Spleen (tissue), 11 donors: ENCODE results near the gene ABLIM2. TPM values are rescaled to one million over a fixed set of nuclear protein-coding genes. Genes with fewer than 3 reads are reported as not detected.

Experiments
- DNase-seq: peaks from one replicate; pipeline ENCODE4 v3.0.0-alpha.2; 2020
- H3K27ac ChIP-seq, 8 donors: fragments of 200-600 bp; sonication (generic) in 7 of 8; 1 replicate in 4 of 8; 2 replicates in 4 of 8; pipeline versions ENCODE4 v1.5.0 to v1.8.0; 2016 to 2021; ENCODE audit warnings: inconsistent platforms in 4 of 8, mild to moderate bottlenecking in 4 of 8, moderate library complexity in 1 of 8
- H3K27me3 ChIP-seq, 7 donors: fragments of 200-600 bp; sonication (generic) in 6 of 7; replicated peaks in 1 of 7; 1 replicate in 4 of 7; 2 replicates in 3 of 7; pipeline versions ENCODE4 v1.5.0 to v1.8.0; 2016 to 2021; ENCODE audit warnings: inconsistent platforms in 3 of 7, mild to moderate bottlenecking in 1 of 7
- H3K36me3 ChIP-seq, 6 donors: fragments of 200-600 bp; sonication (generic) in 5 of 6; 1 replicate in 4 of 6; 2 replicates in 2 of 6; pipeline versions ENCODE4 v1.5.0 to v1.8.0; 2016 to 2021; ENCODE audit warnings: inconsistent platforms in 2 of 6
- H3K4me1 ChIP-seq, 6 donors: fragments of 200-600 bp; sonication (generic) in 5 of 6; 1 replicate in 3 of 6; 2 replicates in 3 of 6; pipeline versions ENCODE4 v1.5.0 to v1.8.0; 2016 to 2021; ENCODE audit warnings: inconsistent platforms in 3 of 6
- H3K4me3 ChIP-seq, 8 donors: fragments of 200-600 bp; sonication (generic) in 7 of 8; 1 replicate in 4 of 8; 2 replicates in 4 of 8; pipeline versions ENCODE4 v1.5.0 to v1.8.0; 2016 to 2021; ENCODE audit warnings: inconsistent platforms in 4 of 8, mild to moderate bottlenecking in 4 of 8, moderate library complexity in 2 of 8
- H3K9me3 ChIP-seq, 8 donors: fragments of 200-600 bp; sonication (generic) in 7 of 8; 1 replicate in 4 of 8; 2 replicates in 4 of 8; pipeline versions ENCODE4 v1.5.0 to v1.8.0; 2016 to 2021; ENCODE audit warnings: inconsistent platforms in 4 of 8
- POLR2A ChIP-seq, 3 donors: fragments of 450-650 bp; IDR thresholded peaks; one replicate each; pipeline ENCODE4 v1.5.1; 2017; ENCODE audit warnings: antibody characterized with exemption in 3 of 3, mild to moderate bottlenecking in 1 of 3
- POLR2AphosphoS5 ChIP-seq, 3 donors: sonication (generic); formaldehyde crosslinking; IDR thresholded peaks; one replicate each; pipeline ENCODE4 v1.5.1; 2017; ENCODE audit warnings: antibody characterized with exemption in 3 of 3
- WGBS, 5 donors: extraction: QIAGEN DNeasy Blood & Tissue Kit in 3 of 5; methylation state at CpG; one replicate each; pipeline versions ENCODE4 v1.1.5 to v1.1.7; 2013 to 2018; 5-methylcytosine and 5-hydroxymethylcytosine counted together
- intact Hi-C: fragments of 100-400 bp; cut with DNase I; formaldehyde crosslinking; loops from one replicate; pipeline ENCODE4 v1.15.0; 2023; ENCODE audit warnings: low total_unique reads
- polyA plus RNA-seq, 3 donors: library from polyadenylated mRNA; stranded (reverse); fragments of 200-250 nt; gene quantifications; one replicate each; pipeline ENCODE4 v1.2.1, GENCODE V29; 2013
- total RNA-seq, 7 donors: library from RNA; depleted of rRNA in 3 of 7; stranded (reverse); fragments of >200 nt in 3 of 7; fragmentation: NEBNext Ultra II Directional in 4 of 7; extraction: Animal tissue kit (Norgen Biotek cat#: 25700) in 4 of 7; gene quantifications; one replicate each; pipeline versions ENCODE4 v1.1.0 to v1.2.1, GENCODE V29; 2016 to 2021
- TF ChIP-seq, protein P1 (sequence below), 11 experiments: fragments of 200-600 bp in 7 of 11; fragments of 450-650 bp in 4 of 11; sonication (generic) in 4 of 11; IDR thresholded peaks in 8 of 11; conservative IDR thresholded peaks in 3 of 11; 1 replicate in 7 of 11; 2 replicates in 4 of 11; pipeline versions ENCODE4 v1.4.0 to v1.8.0; 2016 to 2021; ENCODE audit warnings: antibody characterized with exemption in 11 of 11, inconsistent platforms in 4 of 11, mild to moderate bottlenecking in 1 of 11
- donor health status: healthy with polysubstance abuse.
- donor health status: DM: no; HTN: no; CAD: no; lungs with moderate emphysema.
- donor health status: DM: no; HTN: no; CAD: no.
- donor health status: Bipolar disorder and iron deficiency.
- donor health status: healthy.
- donor health status: DM: no; HTN: no; CAD: no.
- donor health status: DM: yes; HTN: yes; CAD: no.

Gene ABLIM2
- total and polyA plus RNA-seq, 10 donors = 11.8 to 127 (median 62.8) TPM

DNA sequence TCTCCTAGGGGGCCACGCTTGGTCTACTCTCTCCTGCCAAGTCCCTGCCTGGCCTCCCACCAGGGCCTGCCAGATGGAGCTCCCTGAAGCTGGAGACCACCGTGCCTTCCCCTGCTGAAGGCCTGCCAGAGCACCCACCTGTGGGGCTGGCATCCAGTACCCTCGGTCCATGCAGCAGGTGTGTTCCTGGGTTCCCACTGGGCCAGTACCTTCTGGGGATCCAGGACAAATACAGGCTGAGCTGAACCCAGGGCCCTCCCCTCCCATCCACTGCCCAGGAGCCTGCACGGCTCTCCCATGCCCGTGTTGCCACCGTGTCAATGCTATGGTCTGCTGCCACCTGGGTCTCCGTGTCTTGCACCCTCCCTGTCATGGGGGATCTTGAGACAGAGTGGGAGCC is 68.8 kb downstream of the ABLIM2 start:
- TF ChIP-seq POLR2AphosphoS5 (IDR thresholded peaks at IDR 0.05) = no peak
- TF ChIP-seq, protein P1, sequence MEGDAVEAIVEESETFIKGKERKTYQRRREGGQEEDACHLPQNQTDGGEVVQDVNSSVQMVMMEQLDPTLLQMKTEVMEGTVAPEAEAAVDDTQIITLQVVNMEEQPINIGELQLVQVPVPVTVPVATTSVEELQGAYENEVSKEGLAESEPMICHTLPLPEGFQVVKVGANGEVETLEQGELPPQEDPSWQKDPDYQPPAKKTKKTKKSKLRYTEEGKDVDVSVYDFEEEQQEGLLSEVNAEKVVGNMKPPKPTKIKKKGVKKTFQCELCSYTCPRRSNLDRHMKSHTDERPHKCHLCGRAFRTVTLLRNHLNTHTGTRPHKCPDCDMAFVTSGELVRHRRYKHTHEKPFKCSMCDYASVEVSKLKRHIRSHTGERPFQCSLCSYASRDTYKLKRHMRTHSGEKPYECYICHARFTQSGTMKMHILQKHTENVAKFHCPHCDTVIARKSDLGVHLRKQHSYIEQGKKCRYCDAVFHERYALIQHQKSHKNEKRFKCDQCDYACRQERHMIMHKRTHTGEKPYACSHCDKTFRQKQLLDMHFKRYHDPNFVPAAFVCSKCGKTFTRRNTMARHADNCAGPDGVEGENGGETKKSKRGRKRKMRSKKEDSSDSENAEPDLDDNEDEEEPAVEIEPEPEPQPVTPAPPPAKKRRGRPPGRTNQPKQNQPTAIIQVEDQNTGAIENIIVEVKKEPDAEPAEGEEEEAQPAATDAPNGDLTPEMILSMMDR (IDR thresholded peaks at IDR 0.05 in 8 of 11, conservative IDR thresholded peaks at IDR 0.05 in 3 of 11) = no peak
- TF ChIP-seq POLR2A (IDR thresholded peaks at IDR 0.05) = no peak
- intact Hi-C loops = no loop called here
- DNase-seq = no peak
- Histone ChIP-seq H3K4me1 (peaks cover 0 to 20% (median 3%) of the 10 kb centered on the region in 6 donors), H3K9me3 (peaks cover 7 to 24% (median 20%) of the 10 kb centered on the region in 8 donors), H3K4me3 (no peak overlapping the region), H3K27me3 (no peaks in the 10 kb centered on the region), H3K27ac (peak overlapping the region in 1 of 8 donors; percentile 3), H3K36me3 (peaks cover 0 to 32% (median 4%) of the 10 kb centered on the region in 6 donors)
- 75 to 96% (median 82%) methylated on average over 6 to 7 of the region's 7 CpGs for WGBS, 5 donors

DNA sequence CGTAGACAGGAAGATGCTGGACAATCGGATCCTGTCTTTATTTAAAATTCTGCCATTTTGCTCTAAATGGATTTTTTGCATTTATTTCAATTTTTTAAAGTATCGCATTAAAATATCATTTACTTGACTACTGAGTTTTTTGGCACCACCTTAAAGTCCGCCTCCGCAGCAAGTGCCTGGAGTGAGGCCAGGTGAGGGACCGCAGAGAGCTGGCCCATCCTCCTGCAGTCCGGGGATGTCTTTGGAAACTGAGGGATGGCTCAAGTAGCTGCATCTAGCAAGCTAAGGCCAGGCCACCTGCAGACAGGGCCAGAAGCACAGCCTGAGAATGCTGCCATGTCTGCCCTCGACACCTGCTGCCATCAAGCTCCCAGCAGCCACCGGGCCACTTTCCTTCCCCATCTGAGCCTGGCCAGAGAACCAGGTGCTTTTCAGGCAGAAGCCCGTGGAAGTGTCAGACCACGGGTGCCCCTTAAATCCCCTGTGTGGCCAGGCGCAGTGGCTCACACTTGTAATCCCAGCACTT is 69.6 kb downstream of the ABLIM2 start:
- TF ChIP-seq POLR2AphosphoS5 (IDR thresholded peaks at IDR 0.05) = no peak
- TF ChIP-seq POLR2A (IDR thresholded peaks at IDR 0.05) = no peak
- TF ChIP-seq, protein P1 (IDR thresholded peaks at IDR 0.05 in 8 of 11, conservative IDR thresholded peaks at IDR 0.05 in 3 of 11) = no peak
- Histone ChIP-seq H3K4me1 (peaks cover 0 to 20% (median 3%) of the 10 kb centered on the region in 6 donors), H3K4me3 (no peak overlapping the region), H3K9me3 (peaks cover 6 to 16% (median 13%) of the 10 kb centered on the region in 8 donors), H3K27ac (no peak overlapping the region), H3K27me3 (no peaks in the 10 kb centered on the region), H3K36me3 (peaks cover 0 to 34% (median 0%) of the 10 kb centered on the region in 6 donors)
- 86 to 95% (median 91%) methylated on average over 12 of the region's 12 CpGs for WGBS, 5 donors
- DNase-seq = no peak
- intact Hi-C loops = no loop called here

DNA sequence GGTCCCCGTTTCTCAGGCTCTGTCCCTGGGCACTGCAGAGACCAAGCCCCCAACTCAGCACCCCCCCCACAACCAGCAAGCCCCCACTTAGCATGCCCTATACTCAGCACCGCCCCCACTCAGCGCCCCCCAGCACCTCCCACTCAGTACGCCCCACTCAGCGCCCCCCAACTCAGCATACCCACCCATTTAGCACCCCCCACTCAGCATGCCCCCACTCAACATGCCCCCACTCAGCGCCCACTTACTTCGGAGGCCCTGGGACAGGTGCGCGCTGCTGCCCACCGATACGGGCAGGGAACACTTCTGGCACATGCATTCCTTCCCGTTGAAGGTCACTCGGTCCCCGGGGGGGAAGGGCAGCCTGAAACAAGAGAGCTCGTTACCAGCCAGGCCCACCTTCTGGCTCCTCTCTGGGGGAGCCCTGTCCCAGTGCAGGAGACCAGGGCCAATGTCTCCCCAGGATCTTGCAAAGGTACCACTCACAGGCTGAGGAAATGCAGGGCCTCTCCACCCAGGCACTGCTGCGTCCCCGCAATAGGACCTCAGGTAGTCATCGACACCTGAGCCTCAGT is 70.6 kb downstream of the ABLIM2 start:
- peaks cover 0 to 20% (median 3%) of the 10 kb centered on the region in 6 donors for H3K4me1 ChIP-seq
- no peak overlapping the region for H3K4me3 ChIP-seq
- 83 to 90% (median 87%) methylated on average over 10 to 18 of the region's 18 CpGs for WGBS, 5 donors
- TF ChIP-seq POLR2A (IDR thresholded peaks at IDR 0.05) (no peak), POLR2AphosphoS5 (IDR thresholded peaks at IDR 0.05) (no peak)
- TF ChIP-seq, protein P1 (IDR thresholded peaks at IDR 0.05 in 8 of 11, conservative IDR thresholded peaks at IDR 0.05 in 3 of 11) = no peak
- DNase-seq = no peak
- peaks cover 0 to 6% (median 2%) of the 10 kb centered on the region in 8 donors for H3K9me3 ChIP-seq
- intact Hi-C loops = no loop called here
- H3K36me3 ChIP-seq = peaks cover 0 to 44% (median 2%) of the 10 kb centered on the region in 6 donors
- no peaks in the 10 kb centered on the region for H3K27me3 ChIP-seq
- no peak overlapping the region for H3K27ac ChIP-seq

DNA sequence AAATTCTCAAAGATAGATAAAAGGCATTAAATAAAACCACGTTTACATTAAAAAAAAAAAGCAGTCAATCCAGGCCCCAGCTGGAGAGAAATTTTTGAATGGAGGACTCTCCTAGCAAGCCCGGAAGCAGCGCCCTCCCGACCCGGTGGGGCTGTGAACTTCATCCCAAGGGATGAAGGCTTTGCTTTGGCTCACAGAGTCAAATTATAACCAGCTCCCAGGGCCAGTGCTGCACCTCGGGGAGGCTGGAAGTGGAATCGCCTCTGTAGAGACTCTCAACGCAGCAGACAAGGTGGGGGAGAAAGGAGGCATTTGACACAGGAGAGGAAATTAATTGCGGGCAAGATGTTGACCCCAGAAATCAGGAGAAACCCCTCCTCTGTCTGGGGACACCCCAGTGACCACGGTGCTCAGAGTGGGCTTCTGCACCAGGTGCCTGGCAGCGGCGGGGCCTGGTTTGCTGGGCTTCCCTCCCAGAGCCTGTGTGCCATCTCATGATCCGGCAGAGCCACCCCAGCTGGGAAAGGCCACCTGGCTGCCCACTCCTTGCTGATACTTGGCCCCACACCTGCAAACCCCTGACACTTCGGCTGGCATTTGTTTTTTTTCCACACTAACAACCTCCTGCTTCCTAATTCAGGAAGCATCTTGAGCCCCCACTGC is 71.7 kb downstream of the ABLIM2 start:
- H3K27me3 ChIP-seq = no peaks in the 10 kb centered on the region
- H3K4me3 ChIP-seq = no peak overlapping the region
- 69 to 76% (median 72%) methylated on average over 14 of the region's 14 CpGs for WGBS, 5 donors
- H3K4me1 ChIP-seq = peaks cover 0 to 20% (median 3%) of the 10 kb centered on the region in 6 donors
- intact Hi-C loops = no loop called here
- peak overlapping the region in 2 of 8 donors; percentile 4 to 27 for H3K27ac ChIP-seq
- TF ChIP-seq, protein P1 (IDR thresholded peaks at IDR 0.05 in 8 of 11, conservative IDR thresholded peaks at IDR 0.05 in 3 of 11) = no peak
- no peak for TF ChIP-seq POLR2AphosphoS5 (IDR thresholded peaks at IDR 0.05)
- no peak for TF ChIP-seq POLR2A (IDR thresholded peaks at IDR 0.05)
- no peaks in the 10 kb centered on the region for H3K9me3 ChIP-seq
- peaks cover 0 to 55% (median 4%) of the 10 kb centered on the region in 6 donors for H3K36me3 ChIP-seq
- no peak for DNase-seq
